GM12865 (cell line): ENCODE results near the gene AGL.

Source experiments
- DNase-seq: peaks from one replicate; pipeline ENCODE4 v3.0.0; 2010; ENCODE audit warnings: low read depth
- H3K4me3 ChIP-seq: 2 replicates; pipeline ENCODE4 v1.5.1; 2011; ENCODE audit warnings: mild to moderate bottlenecking, low read depth, low read length, control low read depth
- CTCF ChIP-seq: IDR thresholded peaks from 2 replicates; pipeline ENCODE4 v1.5.1; 2011; ENCODE audit warnings: low read length, control low read depth, low read depth, inconsistent platforms; ENCODE audit not compliant: insufficient read depth; ENCODE audit errors: missing control alignments

The AGL gene

DNA sequence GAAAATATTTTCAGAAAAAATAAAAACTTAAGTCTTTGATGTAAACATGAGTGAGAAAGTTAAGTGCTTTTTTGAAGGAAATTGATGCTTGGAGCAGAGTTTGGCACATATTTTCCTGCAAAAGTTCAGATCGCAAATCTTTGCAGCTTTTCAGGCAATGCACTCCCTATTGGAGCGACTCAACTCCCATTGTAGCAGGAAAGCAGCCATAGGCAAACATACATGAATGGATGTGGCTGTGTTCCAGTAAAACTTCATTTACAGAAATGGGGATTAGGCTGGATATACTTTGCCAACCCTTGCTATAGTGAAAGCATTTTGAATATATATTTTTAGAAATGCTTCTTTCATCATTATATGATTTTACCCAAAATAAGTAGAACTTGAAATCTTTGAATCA lies 8.1 kb downstream of the AGL start:
- no peak for TF ChIP-seq CTCF
- no peak for DNase-seq
- no peak overlapping the region for H3K4me3 ChIP-seq

DNA sequence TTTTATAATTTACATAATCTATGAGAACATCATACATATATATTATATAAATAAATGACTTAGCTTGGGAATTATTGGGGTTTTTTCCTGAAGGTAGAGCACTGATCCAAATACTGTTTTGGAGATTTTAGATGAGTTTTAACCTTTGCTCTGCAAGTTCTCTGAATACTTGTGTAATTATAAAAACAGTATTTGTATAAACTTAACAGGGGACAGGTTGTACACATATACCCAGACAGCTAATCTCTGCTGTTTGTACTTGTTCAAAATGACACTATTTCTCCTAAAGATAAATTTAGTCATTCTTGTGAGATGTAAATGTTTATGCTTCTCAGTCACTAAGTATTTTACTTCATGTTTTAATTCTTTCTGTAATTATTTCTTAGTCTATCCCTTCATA lies 8.7 kb downstream of the AGL start:
- H3K4me3 ChIP-seq, result no peak overlapping the region
- DNase-seq, result no peak
- TF ChIP-seq CTCF, result no peak

GRCh38 chr1:99860703-99861102 lies 10.5 kb downstream of the AGL start:
- no peak overlapping the region for H3K4me3 ChIP-seq
- no peak for DNase-seq
- no peak for TF ChIP-seq CTCF

DNA sequence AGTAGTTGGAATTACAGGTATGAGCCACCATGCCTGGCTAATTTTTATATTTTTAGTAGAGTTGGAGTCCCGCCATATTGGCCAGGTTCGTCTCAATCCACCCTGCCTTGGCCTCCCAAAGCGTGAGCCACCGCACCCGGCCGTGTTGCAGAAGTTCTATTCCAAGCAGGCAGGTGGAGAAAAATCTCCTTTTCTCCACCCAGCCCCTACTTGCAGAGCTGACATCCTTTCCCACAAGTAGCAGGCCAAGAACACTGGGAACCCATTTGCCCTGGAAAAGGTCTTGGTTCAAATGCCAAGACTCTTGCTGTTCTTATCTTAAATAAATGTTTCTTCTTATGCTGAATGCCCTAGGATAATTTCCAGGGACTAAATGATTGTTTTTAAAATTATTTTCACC lies 17.5 kb downstream of the AGL start:
- no peak overlapping the region for H3K4me3 ChIP-seq
- TF ChIP-seq CTCF, result no peak
- DNase-seq, result no peak

DNA sequence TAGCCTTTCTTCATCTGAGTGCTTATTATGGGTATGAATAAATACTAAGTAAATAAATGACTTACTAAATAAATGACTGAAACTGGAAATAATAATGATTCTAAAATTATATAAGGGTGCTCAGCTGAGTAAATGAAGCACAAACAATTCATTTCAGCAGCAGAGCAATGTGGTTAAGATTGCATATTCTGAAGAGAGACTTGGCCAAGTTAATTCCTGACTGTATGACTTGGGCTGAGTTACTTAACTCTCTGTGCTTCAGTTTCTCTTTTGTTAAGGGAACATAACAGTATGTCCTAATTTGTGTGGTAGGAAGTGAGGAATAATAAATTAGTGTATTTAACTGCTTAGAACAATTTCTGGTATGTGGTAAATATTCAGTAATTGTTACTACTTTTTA lies 19.1 kb downstream of the AGL start:
- TF ChIP-seq CTCF, result no peak
- no peak for DNase-seq
- no peak overlapping the region for H3K4me3 ChIP-seq

DNA sequence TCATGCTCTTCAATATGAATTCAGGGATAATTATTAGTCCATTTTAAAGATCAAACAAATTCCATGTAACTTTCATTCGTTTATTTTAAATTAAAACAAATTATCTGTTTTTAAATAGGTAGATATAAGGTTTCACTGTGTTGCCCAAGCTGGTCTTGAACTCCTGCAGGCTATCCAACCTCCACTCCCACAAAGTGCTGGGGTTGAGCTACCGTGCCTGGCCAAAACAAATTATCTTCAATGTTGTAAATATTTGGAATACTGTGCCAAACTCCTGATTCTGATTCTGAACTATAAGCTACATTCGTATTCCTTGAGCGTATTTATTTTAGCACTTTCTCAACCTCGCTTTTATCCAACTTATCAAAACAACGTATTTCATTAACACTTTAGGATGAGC lies 19.6 kb downstream of the AGL start:
- no peak overlapping the region for H3K4me3 ChIP-seq
- no peak for DNase-seq
- TF ChIP-seq CTCF, result no peak

DNA sequence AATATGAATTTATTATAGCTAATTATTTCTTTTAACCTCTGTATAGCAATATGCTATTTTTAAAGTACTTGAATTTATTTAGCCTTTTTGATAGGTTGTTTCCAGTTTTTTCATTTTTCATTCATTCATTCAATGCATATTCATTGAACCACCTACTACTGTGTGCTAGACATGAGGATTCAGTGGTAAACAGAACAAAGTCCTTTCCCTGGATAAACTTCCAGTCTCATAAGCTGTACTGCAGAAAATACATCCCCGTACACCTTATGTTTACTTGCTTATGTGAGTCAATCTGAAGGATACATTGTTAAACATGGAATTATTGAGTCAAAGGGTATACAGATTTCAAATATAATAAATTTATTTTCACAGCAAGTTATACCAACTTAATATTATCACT lies 21.9 kb downstream of the AGL start:
- no peak for DNase-seq
- no peak for TF ChIP-seq CTCF
- H3K4me3 ChIP-seq, result no peak overlapping the region
